Activated naive CD4-positive, alpha-beta T cell treated with anti-CD3 and anti-CD28 coated beads, Interleukin-2, amount 50 U/mL, for 16 hours (primary cell): ENCODE results near the gene NEDD8.

Experiments
- DNase-seq: peaks from one replicate; pipeline ENCODE4 v3.0.0-alpha.2; 2020

The NEDD8 gene

DNA sequence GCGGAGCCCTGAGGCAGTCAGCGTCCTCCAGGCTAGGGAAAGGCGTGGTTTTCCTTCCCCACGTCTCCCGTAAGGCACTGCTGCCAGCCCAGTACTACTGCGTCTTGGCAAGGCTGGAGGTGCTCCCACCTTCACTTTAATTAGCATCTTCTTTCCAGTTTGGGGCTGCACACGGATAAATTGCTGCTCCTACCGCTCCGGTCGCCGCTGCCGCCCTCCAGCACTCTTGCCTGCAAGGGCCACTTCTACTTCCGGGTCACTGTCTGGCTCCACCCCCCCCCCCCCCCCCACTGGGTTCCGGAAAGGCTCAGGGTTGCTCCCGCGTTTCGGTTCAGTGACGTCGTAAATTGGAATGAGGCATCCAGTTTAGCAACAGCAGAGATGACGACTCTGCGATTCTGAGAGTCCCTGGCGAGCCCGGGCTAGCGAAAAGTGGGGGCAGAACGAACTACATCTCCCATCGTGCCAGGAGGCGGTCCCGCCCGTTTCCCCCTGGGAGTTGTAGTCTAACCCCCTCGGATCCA, at the start of gene NEDD8:
Gene NEDD8, minus strand, starts transcription at position 247 of the 524 bp plus-strand sequence. Its CDS starts 100 bp downstream, at position 147.
- DNase-seq, result peak; percentile 92

GRCh38 chr14:24281636-24282035, 49.5 kb upstream of the NEDD8 start:
- no peak for DNase-seq

- no peak for DNase-seq
Observed at GRCh38 chr14:24280797-24281460, 48.8 kb upstream of the NEDD8 start.

DNA sequence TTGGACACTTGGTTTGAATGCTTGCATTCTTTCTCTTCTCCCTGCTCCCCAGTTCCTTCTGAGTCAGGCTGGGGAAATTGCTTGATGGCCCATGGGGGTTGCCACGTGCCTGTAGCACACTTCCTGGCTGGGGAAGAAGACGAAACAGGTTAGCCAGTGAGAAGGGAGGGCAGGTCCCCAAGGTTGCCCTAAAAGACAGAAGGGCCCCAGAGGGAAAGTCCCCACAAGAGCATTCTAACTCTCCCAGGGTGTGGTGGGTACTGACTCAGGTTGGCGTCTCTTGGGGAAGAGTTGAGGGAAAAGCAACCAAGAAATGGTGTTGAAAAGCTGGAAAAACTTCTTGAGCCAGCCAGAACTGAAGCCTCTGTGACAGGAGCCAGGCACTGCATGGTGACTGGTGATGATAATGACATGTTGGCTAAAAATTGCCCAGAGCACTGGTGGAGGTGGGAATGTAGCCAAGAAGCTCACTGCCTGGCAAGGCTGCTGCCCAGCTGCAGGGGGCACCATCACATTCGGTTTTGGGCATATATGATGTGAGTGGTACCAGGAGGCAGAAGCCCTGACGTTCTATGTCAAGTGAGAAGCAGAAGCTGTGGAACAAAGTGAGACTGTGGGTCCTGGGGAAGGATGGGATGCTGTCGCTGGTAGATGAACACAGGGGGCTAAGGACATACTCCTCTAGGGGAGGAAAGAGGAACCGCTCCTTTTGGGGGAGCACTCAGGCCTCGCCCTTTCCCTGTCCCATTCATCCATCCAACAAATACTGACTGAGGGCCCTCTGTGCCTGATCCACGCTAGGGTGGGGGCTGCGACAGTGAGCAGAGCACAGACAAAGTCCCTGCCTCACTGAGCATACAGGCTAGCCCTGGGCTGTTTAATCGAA, 47.4 kb upstream of the NEDD8 start:
- DNase-seq, result peak; percentile 61

DNA sequence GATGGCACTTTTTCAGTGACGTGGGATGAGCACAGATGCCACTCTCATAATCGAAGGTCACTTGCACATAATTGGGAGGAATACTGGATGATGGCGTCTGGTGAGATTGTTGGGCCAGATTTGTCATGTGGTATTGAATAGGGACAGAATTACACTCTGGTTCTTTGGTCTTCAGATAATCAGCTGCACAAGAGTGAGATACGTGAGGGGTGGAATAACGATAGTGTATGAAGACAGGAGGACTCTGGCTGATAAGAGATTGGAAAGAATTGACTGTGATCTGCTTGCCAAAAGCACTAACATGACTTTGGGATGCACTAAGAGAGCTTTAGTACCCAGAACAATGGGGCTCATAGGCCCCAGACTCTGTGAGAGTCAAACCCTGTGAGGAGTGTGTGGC, 46.3 kb upstream of the NEDD8 start:
- no peak for DNase-seq

- peak; percentile 25 for DNase-seq
Observed at GRCh38 chr14:24277606-24278321, 45.6 kb upstream of the NEDD8 start.

- no peak for DNase-seq
Observed at GRCh38 chr14:24277071-24277470, 44.9 kb upstream of the NEDD8 start.

- peak; percentile 56 for DNase-seq
Observed at GRCh38 chr14:24274101-24274543, 42.0 kb upstream of the NEDD8 start.

DNA sequence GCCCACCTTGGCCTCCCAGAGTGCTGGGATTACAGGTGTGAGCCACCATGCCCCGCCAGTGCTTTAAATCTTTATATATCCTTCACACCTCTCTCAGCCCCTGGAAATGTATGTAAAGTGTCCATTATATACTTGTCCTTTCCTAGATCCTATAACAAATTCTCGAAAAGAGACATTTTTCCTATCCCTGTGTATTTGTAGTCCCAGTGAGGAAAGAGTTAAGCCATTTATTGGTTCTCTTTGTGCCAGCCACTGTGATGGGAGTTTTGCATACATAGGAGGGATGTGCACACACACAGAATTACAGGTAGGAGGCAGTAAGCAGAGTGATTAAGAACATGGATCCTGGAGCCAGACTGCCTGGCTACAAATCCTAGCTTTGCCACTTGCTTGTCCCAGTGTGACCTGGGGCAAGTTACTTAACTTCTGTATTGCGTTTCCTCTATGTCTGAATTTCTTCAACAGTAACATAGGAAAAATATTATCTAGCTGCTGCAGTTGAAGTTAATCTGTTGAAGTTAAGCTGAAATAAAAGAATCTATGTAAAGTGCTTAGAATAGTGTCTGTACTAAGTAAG, 41.3 kb upstream of the NEDD8 start:
- no peak for DNase-seq

DNA sequence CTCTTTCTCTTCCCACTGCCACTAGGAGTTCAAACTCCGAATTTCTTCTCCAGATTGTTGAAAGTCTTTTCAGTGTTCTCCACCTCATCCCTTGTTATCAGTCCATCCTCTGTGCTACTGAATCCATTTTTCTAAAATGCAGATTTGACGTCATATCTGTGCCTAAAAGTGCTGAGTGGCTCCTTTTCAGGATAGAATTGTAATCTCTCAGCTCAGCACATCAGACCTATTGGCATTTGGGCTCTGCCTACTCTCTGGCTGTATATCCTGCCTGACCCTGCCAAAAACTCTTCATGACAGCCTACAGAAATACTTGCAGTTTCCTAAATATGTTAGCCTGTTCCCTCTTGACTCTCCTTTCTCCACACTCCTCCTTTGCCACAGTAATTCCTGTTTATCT, 40.3 kb upstream of the NEDD8 start:
- DNase-seq, result no peak

GRCh38 chr14:24271834-24272263, 39.7 kb upstream of the NEDD8 start:
- DNase-seq, result no peak

DNA sequence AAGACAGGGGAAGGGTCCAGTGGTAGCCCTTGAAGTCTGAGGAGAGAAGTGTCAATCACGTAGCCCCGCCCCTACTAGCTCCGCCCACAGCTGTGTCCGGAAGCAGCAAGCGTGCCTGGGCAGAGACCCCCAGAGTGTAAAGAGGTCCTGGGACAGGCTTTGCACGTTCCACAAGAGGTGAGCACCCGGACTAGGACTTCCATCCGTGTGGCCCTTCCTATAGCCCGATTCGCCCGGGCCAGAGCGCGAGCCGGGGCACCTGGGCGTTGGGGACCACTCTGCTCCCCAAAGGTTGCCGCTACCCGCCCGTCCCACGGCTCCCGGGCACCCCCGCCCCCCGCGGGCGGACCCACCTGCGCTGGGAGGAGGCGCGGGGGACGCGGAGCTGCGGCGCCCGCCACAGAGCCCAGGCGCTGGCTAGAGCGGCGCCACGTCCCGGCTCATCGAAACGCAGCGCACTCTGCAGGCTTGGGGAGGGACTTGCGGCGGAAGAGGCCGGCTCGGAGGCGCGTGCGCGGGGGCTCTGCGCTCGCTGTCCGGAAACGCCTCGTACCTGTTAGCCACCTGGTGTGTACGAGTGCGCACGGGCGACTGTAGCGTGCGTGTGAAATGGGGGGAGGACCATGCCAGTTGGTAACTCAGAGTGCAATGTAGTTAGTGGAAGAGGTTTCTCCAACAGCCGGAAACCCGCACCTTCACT, 39.1 kb upstream of the NEDD8 start, which contains the start of gene RABGGTA:
Gene RABGGTA, minus strand, starts transcription at position 464 of the 700 bp plus-strand sequence. CDS start 482 bp downstream, outside the sequence.
- DNase-seq, result peak; percentile 91

GRCh38 chr14:24270537-24271133, 38.5 kb upstream of the NEDD8 start:
- DNase-seq, result no peak

GRCh38 chr14:24269910-24270536, 37.9 kb upstream of the NEDD8 start:
- DNase-seq, result no peak

DNA sequence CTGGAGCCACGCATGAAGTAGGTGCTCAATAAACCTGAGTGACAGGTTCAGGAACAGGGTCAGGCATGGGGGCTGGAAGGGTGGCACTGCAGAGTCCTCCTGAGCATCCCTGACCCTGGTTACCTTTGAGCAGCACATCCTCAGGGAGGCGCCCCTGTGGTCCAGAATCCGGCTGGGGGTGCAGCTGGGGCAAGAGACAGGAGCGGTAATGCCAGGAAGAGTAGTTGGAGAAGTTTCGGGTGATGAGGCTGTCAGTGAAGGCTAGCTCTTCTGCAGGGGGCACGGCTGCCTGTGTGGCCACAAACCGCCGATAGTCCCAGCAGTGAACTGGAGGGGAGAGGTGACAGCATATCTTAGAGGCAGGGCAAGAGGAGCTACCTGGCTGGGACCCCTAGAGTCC, 37.2 kb upstream of the NEDD8 start:
- no peak for DNase-seq

GRCh38 chr14:24268225-24268624, 36.1 kb upstream of the NEDD8 start:
- DNase-seq, result no peak

DNA sequence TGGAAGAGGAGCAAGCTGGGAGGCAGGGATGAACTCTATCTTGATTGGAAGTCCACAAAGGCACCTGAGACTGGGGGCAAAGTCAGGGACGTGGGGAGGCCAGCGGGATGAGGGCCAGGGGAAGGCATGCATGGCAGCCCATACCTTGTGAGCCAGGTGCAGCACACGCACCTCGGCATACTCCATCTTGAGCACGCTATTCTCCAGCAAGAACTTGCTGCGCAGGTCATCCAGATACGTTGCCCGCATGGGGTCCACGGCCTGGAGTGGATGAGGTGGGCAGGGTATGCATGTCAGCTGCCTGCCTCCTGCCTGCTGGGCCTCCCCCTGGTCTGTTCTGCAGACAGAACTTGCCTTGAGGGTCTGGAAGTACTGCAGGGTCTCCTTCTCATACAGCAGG, 35.3 kb upstream of the NEDD8 start:
- no peak for DNase-seq

DNA sequence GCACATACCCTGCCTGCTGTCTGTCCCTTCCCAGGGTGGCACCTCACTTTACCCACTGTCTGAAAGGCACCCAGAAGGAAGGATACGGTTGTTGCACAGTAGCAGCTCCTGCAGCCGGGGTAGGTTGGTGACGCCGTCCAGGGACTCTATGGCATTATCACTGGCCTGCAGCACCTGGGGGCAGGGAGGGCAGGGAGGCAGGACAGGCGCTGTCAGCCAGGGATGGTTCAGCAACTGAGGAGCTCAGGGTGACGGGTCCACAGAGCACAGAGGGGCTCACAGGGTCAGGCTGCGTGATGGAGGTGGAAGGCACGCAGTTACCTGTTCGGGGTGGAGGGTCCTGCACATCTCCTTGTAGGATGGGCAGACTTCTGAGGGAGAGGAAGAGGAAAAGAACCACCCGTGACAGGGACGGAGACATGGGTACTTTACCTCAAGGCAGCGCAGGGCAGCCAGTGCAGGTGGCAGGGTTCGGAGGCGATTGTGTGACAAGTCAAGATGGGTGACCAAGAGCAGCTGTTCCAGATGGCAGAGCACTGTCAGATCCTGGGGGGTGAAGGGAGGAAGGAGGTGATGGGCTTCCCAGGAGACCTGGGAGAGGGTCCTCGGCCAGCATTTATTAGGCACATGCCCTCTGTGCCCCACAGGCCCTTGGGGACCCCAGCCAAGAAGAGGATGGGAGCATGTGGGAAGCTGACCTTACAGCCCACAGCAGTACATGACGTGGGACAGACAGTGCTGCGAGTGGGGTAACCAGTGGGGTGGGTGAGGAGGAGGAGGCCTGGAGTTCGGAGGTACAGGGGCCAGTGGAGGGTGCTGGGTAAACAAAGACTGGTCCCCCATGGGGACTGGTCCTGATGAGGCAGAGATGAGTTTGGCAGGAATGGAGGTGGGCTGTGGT, 34.4 kb upstream of the NEDD8 start:
- DNase-seq, result no peak

DNA sequence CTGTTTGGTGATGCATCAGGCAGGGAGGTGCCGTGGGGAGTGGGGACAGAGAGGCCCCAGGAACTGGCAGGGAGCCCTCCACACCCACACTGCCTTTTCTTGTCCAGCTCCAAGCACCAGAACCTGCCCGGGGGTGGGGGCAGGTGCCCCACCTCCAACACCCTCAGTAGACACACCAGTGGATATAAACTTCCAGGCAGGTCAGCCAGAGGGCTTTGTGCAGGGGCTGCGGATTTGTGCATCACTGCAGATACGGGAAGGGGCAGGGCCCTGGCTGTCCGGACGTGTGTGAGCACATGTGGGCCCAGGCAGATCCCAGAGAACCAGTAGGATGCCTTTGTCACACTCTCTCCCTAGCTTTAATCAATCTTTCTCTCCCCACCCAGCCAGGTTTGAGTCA, 32.1 kb upstream of the NEDD8 start:
- DNase-seq, result no peak

GRCh38 chr14:24263848-24264247, 31.7 kb upstream of the NEDD8 start:
- no peak for DNase-seq
